GM06990 (cell line): ENCODE measurements around the gene CYP1A2.

Source experiments
- DNase-seq: peaks from one replicate; pipeline ENCODE4 v3.0.0-alpha.2; 2011; ENCODE audit not compliant: insufficient read length; ENCODE audit errors: extremely low read depth
- H3K27me3 ChIP-seq: replicated peaks from 2 replicates; pipeline ENCODE4 v1.6.0; 2011; ENCODE audit warnings: low read length; ENCODE audit not compliant: control insufficient read depth, insufficient read depth
- H3K36me3 ChIP-seq: 2 replicates; pipeline ENCODE4 v1.5.1; 2011; ENCODE audit warnings: low read length; ENCODE audit not compliant: control insufficient read depth, insufficient read depth
- H3K4me3 ChIP-seq: replicated peaks from 2 replicates; pipeline ENCODE4 v1.5.1; 2011; ENCODE audit warnings: low read depth, mild to moderate bottlenecking, control low read depth, low read length
- CTCF ChIP-seq: IDR thresholded peaks from 2 replicates; pipeline ENCODE4 v1.5.1; 2011; ENCODE audit warnings: low read length, control low read depth, mild to moderate bottlenecking, inconsistent platforms; ENCODE audit not compliant: insufficient read depth, poor library complexity, severe bottlenecking

The CYP1A2 gene

DNA sequence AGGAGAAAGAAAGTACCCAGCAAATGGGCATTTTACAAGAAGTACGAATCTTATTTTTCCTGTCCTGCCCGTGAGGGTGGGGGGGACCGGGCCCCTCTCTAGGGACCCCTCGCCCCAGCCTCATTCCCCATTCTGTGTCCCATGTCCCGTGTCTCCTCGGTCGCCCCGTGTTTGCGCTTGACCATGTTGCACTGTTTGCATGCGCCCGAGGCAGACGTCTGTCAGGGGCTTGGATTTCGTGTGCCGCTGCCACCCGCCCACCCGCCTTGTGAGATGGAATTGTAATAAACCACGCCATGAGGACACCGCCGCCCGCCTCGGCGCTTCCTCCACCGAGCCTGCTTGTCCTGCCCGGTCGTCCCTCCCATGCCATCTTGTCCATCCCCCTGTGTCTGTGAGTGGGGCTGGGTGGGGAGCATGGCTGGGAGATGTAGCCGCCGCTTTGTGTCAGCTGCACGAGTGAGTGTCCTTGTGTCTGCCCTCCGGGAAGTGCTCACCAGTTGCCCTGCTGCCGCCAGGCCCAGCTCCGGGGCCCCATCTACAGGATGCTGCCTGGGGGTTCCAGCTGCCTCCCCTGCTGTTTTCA lies 54.3 kb downstream of the CYP1A2 start:
- Histone ChIP-seq H3K27me3 (no peaks in the 10 kb centered on the region), H3K36me3 (peaks cover 61% of the 10 kb centered on the region), H3K4me3 (no peak overlapping the region)
- no peak for DNase-seq
- no peak for TF ChIP-seq CTCF

- H3K36me3 ChIP-seq, result peaks cover 44% of the 10 kb centered on the region
- no peak for TF ChIP-seq CTCF
- no peak for DNase-seq
- no peak overlapping the region for H3K4me3 ChIP-seq
- H3K27me3 ChIP-seq, result no peaks in the 10 kb centered on the region
These were observed 56.3 kb downstream of the CYP1A2 start for GRCh38 chr15:74804935-74805334.
